Measurements from ENCODE around the gene ABCA8.

Gene ABCA8

DNA sequence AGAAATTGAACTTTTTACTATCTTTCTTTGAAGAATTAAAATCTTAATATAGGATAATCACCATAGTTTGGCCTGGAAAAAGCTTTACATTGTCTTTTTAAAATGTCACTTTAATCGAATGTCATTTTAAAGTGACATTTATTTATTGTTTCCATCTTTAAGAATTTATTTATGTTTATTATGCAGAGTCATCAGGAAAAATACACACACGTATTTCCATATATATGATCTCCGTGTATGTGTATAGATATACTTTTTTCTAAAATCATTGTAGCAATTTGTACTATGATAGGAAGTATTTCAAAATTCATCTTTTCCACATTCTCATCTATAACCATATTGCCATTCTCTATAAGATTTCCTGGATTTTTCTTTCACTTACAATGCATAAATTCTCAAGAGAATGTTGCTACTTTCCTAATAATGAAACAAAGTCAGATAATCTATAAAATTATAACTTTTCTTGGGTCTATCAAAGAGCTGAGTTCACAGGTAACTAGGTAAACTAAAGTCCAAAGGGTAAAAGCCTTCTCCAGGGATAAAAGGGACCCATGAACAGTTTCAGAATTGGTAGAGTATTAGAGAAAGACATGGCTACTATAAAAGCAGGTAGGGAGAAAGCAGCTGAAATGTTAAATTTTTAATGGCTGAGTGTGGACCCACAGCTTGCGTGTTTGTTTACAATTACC lies 11.9 kb downstream of the ABCA8 start:
- DNase-seq = no peak

DNA sequence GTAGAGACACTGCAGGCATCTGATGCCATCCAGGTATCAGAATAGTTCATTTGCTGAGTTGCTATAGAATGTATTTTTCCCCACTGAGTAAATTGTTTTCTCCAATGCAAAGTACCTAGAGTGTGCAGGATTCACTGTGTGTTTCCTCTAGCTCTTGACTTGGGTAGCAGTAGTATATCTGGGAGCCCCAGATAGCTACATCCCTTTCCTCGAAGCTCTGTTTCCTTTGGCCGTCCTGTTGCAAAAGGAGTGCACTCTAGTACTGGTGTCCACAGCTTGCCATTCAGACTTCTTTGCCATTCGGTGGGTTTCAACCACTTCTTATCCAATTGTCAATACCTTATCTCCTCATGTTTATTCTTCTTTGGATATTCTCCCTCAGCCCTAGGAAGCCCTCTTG lies 12.8 kb downstream of the ABCA8 start:
- no peak for DNase-seq

DNA sequence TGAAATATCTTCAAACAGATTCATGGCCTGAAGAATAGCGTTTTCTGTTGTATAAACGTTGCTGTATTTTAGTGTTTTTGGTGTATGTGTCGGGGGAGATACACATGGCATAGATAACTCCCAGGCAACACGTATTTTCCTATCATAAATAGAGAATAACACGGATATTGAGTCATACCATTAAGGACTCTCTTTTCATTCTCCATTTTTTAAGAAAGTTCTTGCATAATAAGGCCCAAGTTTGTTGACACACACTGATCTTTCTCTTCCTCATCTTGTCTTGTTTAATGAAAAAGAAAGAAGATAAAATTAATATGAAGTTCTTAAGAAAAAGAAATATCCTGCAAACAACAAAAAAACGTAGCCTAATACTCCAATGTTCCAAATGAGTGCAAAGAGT lies 13.4 kb downstream of the ABCA8 start:
- no peak for DNase-seq

DNA sequence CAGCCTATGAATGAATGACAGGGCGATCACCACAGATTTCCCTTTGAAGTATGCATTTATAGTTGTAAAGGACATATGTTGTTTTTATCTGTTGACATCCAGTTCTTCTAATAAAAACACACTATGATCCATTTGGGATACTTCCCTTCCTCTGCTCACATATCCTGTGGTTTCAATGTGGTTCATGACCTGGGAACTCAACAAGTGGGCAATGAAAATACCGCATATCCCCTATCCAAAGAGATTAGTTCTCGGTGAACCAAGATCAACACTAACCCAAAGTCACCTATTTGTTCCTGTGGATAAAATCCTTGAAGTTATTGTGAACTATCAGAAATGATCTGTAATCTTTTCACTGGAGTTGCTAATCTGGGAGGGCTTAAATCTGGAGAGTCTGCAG lies 16.0 kb downstream of the ABCA8 start:
- DNase-seq = no peak

DNA sequence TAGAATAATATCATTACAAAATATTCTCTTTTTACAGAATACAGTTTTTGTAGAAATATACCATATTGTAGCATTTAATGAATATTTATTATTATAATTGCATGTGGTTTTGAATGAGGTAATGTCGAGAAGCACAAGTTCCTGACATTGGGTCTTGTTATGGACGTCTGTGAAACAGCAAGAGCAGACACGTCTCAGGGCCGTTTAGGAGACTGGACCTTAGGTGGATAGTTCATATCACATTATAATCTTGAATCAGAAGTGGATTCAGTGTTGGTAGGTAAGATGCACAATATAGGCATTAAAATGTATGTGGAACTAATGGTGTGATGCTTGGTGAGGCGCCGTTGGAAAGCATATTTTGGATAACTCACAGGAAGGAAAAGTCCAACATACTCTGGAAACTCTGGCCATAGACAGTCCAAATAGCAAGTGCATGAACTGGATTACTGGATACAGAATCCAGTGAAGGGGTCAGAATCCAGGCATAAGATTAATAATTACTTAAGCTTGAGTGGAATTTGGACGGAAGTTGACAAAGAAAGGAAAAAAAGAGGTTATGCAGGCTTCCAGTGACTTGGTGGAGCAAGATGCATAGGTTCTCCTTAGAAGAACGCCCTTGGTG lies 17.2 kb downstream of the ABCA8 start:
- no peak for DNase-seq

DNA sequence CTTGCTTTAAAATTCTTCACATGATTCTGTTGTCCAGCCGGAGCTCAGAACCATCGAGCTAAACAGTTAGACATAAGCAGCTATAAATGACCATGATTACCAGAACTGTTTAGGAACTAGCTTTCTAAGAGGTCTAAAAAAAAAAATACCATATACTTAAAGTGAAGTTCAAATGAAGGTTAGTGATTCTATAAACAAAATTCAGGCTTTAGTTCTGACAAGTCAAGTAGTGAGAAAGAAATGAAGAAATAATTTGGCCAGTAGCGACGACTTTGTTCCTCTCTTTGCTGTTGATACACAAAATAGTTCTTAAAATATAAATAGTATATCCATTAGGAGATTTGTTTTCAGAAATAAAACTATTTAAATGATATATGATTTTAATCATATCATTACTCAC lies 27.7 kb downstream of the ABCA8 start:
- DNase-seq = no peak

DNA sequence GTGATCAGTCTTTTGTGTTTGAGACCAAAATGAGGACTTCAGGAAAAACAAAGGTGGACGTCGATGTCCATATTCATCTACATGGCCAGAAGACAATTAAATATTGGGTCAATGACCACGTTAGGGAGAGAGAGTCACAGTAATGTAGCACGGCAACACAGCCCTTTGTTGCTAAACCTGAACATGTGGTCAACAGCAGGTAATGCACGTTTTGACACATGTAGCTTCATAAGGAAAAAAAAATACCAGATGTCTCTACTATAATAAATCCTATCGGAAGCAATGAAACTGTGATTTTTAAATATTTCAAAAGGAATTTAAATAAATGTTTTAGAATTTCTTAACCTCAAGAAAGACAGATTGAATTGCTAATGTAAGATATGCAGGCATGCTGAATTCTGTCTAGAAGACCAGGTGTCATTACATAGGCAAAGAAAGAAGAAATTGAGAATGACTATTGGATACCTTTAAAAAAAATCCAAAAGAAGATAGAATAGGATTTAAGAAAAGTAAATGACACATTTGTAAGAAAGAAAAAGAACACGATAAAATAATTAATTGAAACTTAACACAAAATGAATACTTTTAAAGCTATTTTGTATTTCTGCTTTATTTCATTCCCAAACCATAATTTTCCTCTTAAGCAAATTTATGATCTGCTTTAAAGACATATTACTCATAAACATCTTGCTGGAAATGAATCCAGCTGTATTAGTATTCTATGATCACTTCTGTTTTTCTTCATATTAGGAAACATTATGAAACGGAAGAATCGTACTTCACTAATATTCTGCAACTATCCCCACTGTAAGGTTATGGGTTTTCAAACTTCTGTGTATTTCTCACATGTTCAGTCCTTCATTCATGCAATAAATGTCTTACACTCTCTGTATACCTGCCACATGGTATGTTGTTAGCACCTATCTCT lies 30.1 kb downstream of the ABCA8 start:
- no peak for DNase-seq

DNA sequence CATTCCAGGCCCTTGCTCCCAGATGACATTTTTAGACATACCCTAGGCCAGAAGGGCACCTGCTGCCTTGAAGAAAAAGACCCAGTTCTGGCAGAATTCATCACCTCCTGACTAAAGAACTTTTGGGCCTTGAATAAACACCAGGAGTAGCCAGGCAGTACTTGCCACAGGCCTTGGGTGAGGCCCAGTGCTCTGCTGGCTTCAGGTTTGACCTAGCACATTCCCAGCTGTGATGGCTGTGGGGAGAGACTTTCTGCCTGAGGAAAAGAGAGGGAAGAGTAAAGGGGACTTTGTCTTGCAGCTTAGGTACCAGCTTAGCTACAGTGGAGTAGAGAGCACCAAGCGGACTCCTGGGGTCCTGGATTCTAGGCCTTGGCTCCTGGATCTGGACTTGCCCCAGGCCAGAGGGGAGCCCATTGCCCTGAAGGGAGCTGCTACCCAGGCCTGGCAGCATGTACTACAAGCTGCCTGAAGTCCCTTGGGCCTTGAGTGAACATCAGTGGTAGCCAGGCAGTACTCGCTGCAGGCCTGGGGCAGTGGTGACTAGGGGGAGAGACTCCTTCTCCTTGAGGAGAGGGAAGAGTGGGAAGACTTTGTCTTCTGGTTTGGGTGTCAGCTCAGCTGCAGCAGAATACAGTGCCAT lies 44.3 kb downstream of the ABCA8 start:
- DNase-seq = no peak

DNA sequence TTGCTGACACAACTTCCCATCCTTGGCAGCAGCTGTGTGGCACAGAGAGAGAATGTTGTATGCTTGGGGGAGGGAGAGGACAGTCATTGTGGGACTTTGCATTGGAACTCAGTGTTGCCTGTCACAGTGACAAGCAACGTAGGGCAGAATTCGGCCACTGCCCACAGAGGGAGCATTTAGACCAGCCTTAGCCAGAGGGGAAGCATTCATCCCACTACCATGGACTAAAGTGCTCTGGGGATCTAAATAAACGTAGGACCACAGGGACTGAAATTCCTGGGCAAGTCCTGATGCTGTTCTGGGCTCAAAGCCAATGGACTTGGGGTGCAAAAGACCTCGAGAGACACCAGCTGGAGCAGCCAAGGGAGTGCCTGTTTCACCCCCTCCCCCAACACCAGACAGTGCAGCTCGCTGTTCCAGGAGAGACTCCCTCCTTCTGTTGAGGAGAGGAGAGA lies 44.9 kb downstream of the ABCA8 start:
- DNase-seq = no peak

DNA sequence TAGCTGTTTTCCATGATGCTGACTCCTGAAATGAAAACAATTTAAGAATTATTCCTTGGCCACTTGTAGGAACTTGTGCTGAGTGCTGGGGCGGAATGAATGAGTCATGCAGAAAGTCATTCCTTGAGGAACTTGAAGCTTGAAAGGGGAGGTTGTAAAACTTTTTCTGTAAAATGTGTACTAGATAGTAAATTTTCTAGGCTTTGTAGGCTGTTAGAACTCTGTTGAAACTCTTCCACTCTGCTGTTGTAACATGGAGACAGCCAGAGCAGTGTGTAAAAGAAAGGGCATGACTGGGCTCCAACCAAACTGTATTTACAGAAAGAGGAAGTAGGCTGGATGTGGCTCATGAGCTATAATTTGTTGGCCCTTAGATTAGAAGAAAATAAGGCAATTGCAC lies 46.1 kb downstream of the ABCA8 start:
- DNase-seq = no peak

DNA sequence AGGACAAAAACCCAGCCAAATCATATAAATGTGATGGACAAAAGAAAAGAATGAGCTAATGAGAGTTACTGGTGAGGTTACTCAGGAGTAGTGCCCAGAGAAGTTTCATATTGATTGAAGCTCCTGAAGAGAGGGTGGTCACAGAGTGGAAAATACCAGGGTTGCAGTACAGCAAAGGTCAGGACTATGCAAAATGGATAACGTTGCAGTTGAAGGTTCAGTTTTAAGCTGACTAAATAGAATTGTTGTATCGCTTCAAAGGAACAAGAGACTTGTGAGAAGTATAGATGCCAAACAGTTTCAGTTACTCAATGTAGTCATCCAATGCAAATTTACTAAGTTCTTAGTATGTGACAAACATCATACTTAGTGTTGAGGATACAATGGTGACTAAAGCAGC lies 47.1 kb downstream of the ABCA8 start:
- no peak for DNase-seq

DNA sequence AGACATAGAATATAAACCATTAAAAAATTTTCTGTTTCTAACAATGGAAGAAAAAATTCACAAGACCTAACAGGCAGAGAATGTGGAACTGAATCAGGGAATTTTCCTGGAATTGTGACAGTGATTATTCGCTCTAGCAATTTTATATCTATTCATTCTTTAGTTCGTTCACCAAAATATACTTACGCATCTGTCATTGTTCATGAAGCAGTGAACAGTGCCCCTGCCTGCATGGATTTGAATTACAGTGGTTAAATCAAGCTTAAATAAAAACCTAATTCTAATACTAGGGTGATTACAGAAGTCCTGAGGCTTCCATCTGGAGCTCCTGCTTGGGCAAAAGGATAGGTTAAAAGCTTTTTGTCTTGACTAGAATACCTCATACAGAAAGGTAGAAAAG lies 48.6 kb downstream of the ABCA8 start:
- no peak for DNase-seq

DNA sequence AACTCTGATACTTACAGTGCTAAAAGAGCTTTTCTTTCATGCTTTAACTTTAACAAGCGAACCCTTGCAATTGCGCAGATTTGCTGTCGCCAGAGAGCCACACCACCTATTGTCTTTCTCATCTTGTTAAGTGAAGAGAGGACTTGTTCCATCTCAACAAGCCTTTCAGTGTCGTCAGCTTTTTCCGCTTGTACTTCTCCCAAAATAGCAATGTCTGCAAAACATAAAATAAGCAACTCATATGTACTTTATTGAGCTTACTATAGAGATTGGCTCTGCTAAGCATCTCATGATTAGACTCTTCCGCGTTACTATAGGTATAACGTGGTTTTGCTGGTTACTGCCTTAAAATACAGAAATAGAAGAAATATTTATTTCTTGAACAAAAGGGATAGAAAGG lies 51.9 kb downstream of the ABCA8 start:
- no peak for DNase-seq

DNA sequence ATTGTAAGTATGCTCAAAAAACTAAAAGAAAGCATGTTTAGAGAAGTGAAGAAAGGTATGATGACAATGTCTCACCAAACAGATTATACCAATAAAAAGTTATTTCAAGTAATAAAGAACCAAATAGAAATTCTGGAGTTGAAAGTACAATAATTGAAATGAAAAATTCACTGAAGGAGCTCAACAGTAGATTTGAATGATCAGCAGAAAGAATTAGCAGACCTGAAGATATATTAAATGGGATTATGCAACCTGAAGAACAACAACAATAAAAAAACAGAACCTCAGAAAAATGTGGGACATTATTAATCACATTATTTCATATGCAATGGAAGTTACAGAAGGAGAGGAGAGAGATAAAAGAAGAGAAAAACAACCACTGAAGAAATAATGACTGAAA lies 57.6 kb downstream of the ABCA8 start:
- no peak for DNase-seq

DNA sequence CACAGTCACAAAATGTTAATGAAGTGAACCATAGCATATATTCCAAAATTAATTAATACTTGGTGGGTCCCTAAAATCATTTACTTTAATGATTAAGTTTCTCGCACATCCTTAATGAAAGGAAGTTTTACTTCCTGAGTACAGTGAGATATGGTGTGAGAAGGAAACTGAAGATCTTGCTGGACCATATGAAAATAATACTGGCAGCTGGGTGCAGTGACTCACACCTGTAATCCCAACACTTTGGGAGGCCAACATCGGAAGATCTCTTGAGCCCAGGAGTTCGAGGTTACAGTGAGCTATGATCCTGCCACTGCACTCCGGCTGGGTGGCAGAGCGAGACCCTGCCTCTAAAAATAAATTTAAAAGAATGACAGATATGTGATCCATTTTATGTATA lies 62.5 kb downstream of the ABCA8 start:
- no peak for DNase-seq

DNA sequence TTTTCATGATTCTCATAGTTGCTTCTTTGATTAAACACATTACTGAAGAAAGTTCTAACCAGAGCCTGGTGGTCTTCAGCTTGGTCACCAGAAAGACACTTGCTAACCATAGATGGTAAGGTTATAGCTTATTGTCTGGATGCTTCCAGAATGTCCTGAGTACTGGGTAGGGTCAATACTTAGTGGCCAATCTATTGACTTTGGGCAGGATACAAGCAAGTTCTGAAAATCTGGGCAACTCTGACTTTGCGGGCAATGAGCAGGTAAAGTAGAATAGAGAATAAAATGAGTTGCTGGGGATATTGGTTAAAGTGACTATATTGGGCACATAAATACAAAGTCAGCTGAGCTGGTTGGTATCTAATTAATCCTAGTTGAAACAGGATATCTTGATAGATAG lies 63.0 kb downstream of the ABCA8 start:
- DNase-seq = no peak

DNA sequence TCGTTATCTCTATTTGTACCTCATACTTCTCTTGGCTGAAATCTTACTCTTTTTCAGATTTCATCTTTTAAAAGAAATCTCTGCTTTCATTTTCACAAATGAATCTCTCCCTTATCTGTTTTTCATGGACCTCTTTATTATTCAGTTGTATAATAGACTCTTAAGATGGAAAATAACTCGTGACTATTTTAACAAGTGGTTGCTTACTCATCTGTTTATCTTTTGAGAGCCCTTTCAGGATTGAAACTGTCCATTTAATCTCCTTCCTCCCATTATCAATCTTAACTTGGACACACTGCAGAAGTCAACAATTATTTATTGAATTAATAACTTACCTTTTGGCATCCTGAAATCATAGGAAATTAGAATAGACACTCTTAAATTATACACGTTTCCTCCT lies 68.8 kb downstream of the ABCA8 start:
- DNase-seq = no peak

DNA sequence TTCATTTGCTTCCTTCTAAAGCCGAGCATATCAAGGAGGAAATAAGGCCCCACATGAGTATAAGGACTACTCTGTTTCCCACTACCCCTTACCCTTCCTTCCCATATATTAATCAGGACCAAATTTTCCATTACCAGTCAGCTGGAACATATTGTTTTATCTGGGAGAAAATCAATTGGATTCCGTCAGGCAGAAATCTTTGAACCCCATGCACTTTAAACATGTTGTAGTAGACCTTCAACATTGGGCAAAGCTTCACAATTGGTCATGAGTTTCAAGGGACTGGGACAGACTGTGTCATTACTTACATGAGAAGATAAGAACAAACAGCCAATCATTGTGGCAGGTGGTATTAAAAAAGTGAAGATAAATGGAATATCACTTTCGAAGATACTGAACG lies 70.3 kb downstream of the ABCA8 start:
- DNase-seq = no peak

DNA sequence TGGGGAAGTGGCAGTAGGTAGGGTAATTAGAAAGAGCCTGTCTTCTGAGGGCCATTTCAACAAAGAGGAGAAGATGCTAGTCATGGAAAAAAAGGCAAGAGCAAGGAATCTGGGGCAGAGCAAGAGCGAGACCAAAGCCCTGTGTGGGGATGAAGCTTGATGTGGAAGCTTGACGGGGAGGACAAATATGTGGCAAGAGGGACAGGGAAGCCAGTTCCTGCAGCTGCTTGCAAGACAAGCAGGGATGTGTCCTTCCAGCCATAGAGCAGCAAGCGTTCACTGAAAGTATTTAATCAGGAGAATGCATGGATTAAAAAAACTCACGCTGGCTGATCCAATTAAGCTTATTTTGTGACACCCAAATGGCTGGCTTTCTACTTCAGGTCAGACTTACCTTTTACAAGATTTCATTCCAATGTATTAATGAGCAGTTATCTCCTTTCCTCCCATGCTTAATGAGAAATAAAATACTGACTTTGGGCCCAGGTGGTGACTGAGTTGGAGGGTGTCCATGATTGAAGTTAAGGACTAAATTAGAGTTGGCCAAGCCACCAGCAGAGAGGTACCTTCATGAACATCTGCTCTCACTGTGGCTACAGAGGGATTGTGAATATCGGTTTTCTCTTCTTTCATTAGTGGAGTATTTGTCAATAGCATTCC lies 76.8 kb downstream of the ABCA8 start:
- no peak for DNase-seq

DNA sequence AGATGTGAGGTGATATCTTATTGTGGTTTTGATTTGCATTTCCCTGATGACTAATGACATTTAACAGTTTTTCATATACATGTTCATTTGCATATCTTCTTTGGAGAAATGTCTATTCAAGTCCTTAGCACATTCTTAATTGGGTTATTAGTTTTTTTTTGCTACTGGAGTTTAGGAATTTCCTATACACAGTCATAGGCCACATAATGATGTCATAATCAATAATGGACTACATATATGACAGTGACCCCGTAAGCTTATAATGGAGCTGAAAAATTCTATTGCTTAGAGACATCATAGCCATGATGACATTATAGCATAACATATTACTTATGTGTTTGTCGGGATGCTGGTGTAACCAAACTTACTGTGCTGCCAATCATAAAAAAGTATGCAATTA lies 83.7 kb downstream of the ABCA8 start:
- DNase-seq = no peak

DNA sequence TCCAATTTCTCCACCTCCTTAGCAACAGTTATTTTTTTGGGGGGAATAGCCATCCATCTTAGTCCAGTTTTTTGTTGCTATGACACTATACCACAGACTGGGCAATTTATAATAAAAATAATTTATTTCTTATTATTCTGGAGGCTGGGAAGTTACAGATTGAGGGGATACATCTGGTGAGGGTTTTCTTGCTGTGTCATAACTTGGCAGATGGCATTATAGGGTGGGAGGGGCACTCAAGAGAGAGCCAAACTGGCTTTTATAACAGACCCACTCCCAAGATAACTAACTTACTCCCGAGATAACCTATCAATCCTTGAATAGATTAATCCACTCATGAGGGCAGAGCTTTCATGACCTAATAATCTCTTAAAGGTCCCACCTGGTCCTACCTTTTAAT lies 84.2 kb downstream of the ABCA8 start:
- no peak for DNase-seq

DNA sequence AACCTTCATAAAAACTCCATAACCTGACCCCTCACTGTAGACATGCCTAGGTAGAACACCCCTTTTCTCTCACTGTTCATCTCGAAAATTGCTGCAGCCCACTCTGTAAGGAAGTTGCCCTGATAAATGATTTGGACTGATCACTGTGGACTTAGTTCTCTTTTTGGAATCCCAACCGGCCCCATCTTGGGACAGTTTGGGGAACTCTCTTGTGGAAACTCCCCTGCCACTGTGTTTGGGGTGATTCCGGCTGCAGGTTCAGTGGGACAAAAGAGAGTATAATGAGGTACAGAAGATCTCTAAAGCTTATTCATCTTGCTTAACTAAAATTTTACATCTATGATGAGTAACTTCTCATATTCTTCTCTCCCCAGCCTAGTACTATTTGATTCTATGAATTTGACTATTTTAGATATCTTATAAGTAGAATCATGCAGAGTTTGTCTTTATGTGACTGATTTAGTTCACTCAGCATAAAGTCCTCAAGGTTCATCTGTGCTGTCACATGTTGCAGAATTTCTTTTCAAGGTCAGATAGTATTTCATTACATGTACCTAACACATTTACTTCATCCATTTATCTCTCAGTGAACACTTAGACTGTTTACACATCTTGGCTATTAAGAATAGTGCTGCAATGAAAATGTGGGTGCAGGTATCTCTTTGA lies 84.9 kb downstream of the ABCA8 start:
- no peak for DNase-seq

Data from effector CD8-positive, alpha-beta T cell (primary cell).